ENCODE data around the gene HECTD1.
"Not testable (repeated sequence)": the region's sequence is repeated elsewhere in the genome, so short reads cannot be mapped to it uniquely, and the experiment has no call there.

HECTD1 gene

DNA sequence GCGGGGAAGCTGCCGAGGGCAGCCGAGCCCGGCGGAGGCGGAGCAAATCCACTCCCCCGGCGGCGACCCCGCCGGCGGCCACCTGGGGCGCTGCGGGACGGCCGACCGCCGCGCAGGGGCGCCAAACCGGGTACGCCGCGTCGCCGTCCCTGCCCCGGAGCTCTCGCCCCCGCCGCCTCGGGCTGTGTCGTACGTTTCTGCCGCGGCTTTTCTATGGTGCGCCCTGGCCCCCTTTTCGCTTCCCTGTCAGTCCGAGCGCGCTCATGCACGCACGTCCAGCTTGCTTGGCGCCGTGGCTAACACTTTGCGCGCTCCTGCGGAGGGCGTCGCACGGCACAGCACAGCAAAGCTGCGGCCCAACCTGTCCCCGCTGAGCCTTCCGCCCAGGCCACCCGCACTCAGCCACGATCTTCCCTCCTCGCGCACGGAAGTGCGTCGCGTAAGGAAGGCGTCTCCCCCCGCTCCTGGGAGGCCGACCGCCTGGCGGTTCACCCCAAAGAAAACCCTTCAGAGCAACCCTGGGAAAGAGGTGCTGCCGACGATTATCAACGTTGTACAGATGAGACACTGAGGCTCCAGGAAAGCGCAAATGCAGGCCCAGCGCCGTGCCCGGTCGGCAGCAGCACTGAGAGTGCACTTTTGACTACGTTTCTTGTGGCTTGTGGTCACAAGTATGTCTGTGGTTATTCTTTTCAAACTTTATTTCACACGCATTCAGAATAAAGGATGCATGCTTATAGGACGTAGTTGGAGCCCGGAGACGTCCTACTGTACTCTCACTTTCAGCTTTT is at the start of gene HECTD1:
TSS of gene HECTD1 (minus strand) at position 39 of the 791 bp plus-strand sequence. CDS start 1,857 bp downstream, outside the sequence.
- peak; percentile 92 to 93 for DNase-seq

DNA sequence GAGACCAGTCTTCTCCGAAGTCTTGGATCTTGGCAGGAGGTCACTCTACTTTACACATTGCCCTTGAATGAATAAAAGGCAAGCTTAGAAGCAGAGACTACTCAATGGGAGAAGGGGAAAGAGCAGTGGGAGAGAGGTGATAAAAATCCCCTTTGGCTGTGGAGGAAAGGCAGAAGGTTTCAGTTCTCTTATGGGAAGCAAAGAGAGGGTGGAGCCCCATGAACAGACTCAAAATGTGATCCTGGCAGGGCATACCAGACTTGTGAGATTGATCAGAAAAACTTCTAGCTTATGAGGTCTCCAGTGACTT is 49.6 kb upstream of the HECTD1 start:
- no peak for DNase-seq

DNA sequence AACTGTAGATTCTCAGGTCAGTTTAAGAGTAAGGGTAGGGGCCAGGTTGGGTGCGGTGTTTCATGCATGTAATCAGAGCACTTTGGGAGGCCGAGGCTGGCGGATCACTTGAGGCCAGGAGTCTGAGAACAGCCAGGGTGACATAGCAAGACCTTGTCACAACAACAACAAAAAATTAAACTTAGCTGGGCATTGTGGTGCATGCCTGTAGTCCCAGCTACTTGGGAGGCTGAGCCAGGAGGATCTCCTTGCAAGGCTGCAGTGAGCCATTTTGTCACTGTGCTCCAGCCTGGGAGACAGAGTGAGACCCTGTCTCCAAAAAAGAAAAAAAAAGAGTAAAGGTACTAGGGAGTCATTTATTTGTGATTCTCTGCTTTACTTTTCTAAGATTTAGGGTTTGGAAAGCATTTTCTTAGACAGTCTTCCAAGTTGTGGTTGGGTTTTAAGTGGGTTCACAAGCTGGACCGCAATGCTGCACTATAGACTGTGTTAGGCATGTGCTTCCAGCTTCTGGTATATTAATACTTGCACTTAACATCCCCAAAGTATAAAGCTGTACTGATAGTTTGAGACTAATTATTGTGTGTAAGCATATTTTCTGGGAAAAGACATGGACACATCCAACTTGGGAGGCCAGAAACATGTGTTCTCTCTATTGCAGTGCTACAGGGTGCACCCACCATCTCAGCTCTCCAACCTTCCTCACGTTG is 49.1 kb upstream of the HECTD1 start:
- DNase-seq, result no peak

GRCh38 chr14:31255918-31256317 is 48.3 kb upstream of the HECTD1 start:
- not testable (repeated sequence) for DNase-seq

DNA sequence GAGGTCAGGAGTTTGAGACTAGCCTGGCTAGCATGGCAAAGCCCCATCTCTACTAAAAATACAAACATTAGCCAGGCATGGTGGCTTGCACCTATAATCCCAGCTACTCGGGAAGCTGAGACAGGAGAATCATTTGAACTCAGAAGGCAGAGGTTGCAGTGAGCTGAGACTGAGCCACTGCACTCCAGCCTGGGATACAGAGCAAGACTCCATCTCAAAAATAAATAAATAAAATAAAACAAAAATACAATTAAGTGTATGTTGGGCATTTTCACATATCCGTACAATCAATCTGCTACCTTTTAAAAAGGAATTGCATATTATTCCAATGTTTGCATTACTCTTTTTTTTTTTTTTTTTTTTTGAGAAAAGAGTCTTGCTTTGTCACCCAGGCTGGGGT is 47.7 kb upstream of the HECTD1 start:
- no peak for DNase-seq

GRCh38 chr14:31253746-31254471 is 46.3 kb upstream of the HECTD1 start:
- DNase-seq, result no peak

- no peak for DNase-seq
These were observed 45.3 kb upstream of the HECTD1 start for GRCh38 chr14:31252865-31253264.

- DNase-seq, result no peak
These were observed 43.7 kb upstream of the HECTD1 start for GRCh38 chr14:31251028-31251958.

GRCh38 chr14:31244626-31245025 is 37.0 kb upstream of the HECTD1 start:
- no peak for DNase-seq

- DNase-seq, result no peak
These were observed 36.3 kb upstream of the HECTD1 start for GRCh38 chr14:31243860-31244259.

GRCh38 chr14:31242161-31242940 is 34.8 kb upstream of the HECTD1 start:
- DNase-seq, result not testable (repeated sequence)

DNA sequence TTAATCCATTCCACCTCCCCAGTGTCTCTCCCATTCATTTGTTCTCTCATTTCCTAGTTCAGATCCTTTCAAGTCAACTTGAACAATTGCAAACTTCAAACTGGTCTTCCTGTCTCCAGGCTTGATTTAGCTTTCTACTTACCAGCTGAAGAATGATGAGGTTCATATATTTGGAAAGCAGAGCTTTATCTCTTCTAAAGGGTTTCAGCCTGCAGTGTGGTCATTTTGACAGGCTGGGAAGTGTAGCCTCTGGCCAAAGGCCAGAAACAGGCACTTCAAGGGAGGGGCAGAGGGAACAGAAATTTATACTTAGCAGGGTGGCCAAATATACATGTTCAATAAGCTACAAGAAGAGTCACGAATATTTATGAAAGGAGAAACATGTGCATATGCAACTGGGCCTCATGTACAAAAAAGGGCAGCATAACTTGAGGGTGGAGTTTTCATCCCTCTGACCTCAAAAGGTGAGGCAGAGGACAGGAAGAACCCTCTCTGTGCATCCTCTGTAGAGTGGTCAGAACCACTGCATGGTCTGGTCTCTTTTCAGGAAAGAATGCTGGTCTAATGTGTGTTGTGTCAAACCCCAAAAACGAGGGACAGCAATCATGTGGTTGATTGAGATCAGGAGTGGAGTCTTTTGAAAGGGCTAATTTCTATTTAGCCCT is 34.0 kb upstream of the HECTD1 start:
- no peak for DNase-seq

DNA sequence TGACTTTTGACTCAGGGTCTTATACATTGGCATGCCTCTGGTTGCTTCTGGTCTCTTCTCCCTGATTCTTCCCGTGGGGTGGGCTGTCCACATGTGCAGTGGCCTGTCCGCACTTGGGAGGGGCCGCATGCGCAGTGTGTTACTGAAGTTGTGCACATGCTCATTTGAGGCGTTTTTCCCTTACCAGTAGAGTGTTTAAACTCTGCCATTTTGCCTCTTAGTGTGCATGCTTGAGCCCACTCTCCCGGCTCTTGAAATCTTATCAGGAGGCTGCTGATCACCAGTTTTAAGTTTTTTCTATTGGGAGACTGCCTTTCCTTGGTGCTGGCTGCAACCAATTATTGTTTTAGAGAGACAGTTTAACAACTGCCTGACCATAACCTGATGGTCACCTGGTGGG is 32.1 kb upstream of the HECTD1 start:
- DNase-seq, result no peak

DNA sequence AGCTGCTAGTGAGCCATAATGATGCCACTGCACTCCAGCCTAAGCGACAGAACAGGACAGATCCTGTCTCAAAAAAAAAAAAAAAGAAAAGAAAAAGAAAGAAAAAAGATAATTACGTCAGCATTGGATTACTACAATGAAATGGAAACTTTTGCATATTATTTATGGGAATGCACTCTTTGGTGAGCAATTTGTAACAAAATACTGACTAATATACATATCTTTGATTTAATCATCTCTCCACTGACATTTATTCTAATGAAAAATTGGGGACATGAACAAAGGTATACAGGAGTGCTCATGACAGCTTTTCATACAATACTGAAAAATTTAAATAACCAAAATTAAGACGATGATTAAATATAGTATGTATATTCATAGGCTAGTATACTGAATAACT is 27.9 kb upstream of the HECTD1 start:
- no peak for DNase-seq

DNA sequence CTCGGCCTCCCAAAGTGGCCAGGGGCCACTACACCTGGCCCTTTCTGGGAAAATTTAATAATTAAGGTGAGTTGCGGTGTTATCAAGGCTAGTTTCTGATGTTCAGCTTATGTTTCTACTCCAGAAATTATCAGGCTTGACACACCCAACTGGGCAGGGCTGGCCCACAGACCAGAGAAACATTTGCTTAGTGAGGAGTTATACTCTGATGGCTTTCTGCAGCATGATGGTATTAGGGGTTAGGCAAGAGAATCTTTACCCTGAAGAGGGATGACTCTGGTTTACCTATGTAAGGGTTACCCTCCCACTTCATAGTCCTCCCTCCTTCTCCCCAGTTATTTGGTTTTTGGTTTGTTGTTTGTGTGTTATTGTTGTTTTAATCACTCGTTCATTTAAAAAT is 24.5 kb upstream of the HECTD1 start:
- no peak for DNase-seq

DNA sequence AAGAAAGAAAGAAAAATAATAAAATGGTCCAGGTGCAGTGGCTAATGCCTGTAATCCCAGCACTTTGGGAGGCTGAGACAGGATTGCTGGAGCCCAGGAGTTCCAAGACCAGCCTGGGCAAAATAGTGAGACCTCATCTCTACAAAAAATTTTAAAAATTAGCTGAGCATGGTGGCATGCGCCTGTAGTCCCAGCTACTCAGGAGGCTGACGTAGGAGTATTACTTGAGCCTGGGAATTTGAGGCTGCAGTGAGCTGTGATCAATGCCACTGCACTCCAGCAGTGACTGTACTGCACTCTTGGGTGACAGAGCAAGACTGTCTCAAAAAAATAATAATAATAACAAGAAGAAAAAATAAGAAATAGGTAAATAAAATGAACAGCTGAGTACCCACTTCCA is 23.7 kb upstream of the HECTD1 start:
- DNase-seq, result not testable (repeated sequence)

- DNase-seq, result no peak
These were observed 23.0 kb upstream of the HECTD1 start for GRCh38 chr14:31230573-31230958.

DNA sequence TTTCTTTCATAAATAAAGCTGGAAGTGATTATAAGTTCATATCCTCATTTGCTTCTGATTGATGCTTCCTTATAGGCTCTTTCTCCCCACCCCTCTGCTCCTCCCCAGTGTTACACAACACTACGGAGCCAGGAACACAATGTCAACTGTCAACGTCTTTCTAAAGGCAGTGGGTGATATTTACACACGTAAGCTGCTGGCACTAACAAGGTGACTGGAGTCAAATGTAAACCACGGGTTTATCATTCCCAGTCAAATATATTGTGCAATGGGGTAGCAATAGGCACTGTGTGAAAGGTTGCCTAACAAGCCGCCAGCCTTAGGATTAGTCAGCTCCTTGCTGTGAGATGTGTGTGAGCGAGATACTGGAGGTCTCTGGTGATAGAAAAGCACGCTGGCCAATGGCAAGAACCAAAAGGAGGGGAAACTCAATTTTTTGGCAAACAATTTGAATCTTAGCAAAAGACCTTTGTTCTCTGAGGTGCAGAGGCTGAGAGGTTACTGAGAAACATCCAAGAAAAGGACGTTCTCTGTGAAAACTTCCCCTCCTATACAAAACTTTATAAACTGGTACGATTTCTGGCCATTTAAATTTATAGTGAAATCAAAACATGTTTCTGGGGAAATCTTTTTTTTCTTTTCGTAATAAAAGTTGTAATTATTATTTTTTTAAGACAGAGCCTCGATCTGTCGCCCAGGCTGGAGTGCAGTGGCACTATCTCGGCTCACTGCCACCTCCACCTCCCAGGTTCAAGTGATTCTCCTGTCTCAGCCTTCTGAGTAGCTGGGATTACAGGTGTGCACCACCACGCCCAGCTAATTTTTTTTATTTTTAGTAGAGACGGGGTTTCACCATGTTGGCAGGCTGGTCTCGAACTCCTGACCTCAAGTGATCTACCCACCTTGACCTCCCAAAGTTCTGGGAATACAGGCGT is 22.3 kb upstream of the HECTD1 start:
- DNase-seq, result no peak

GRCh38 chr14:31229009-31229408 is 21.4 kb upstream of the HECTD1 start:
- no peak for DNase-seq

DNA sequence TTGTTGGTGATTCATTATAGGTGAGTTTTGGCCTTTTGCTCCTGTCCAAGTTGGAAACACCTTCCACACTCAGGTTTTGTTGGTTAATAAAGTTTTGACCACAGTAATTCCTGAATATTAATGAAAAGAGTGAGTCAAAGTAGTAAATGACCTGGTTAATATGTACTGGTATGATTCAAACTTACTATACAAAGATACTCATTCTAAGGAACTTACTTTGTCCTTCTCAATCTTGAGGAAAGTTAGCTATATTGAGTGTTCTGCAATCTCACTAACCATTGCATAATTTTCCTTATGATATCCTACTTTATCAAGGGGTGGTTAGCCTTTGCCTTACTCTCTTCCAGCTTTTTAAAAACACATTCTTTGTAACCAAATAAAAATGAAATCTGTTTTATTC is 20.9 kb upstream of the HECTD1 start:
- no peak for DNase-seq

Data from NCI-H187 (cell line).